Uterus (tissue), 4 donors: Measurements from ENCODE around the gene EML6. TPM values are rescaled to one million over a fixed set of nuclear protein-coding genes. Genes with fewer than 3 reads are reported as not detected.

Experiments used
- DNase-seq, 2 donors: peaks; one replicate each; pipeline ENCODE4 v3.0.0-alpha.2; 2019 to 2020
- H3K27ac ChIP-seq, 2 donors: fragments of 200-600 bp; sonication (generic); 1 replicate in 1 of 2; 2 replicates in 1 of 2; pipeline ENCODE4 v1.5.1; 2016 to 2018
- H3K27me3 ChIP-seq, 2 donors: fragments of 200-600 bp; sonication (generic); one replicate each; pipeline ENCODE4 v1.5.1; 2018 to 2019; ENCODE audit warnings: control low read depth in 1 of 2
- H3K36me3 ChIP-seq, 2 donors: fragments of 200-600 bp; sonication (generic); one replicate each; pipeline ENCODE4 v1.5.1; 2019; ENCODE audit warnings: control low read depth in 1 of 2
- H3K4me1 ChIP-seq, 2 donors: fragments of 200-600 bp; sonication (generic); one replicate each; pipeline ENCODE4 v1.5.1; 2018 to 2019; ENCODE audit warnings: control low read depth in 1 of 2
- H3K4me3 ChIP-seq, 2 donors: fragments of 200-600 bp; sonication (generic); 1 replicate in 1 of 2; 2 replicates in 1 of 2; pipeline ENCODE4 v1.5.1; 2018 to 2019; ENCODE audit warnings: mild to moderate bottlenecking in 1 of 2
- H3K9me3 ChIP-seq, 2 donors: fragments of 200-600 bp; sonication (generic); one replicate each; pipeline ENCODE4 v1.5.1; 2019; ENCODE audit warnings: control low read depth in 1 of 2
- CTCF ChIP-seq, 4 experiments: fragments of 200-600 bp in 2 of 4; fragments of 450-650 bp in 2 of 4; sonication (generic) in 2 of 4; IDR thresholded peaks; one replicate each; pipeline ENCODE4 v1.5.1; 2016 to 2019; ENCODE audit warnings: antibody characterized with exemption in 4 of 4, mild to moderate bottlenecking in 2 of 4, moderate library complexity in 1 of 4
- POLR2A ChIP-seq, 2 donors: fragments of 450-650 bp; IDR thresholded peaks; one replicate each; pipeline ENCODE4 v1.6.1; 2016; ENCODE audit warnings: antibody characterized with exemption in 2 of 2, mild to moderate bottlenecking in 1 of 2, moderate library complexity in 1 of 2
- intact Hi-C: fragments of 100-400 bp; cut with DNase I; formaldehyde crosslinking; loops from one replicate; pipeline ENCODE4 v1.15.1; 2023; ENCODE audit warnings: low total_unique reads
- total RNA-seq, 4 donors: library from RNA; depleted of rRNA in 3 of 4; stranded (reverse); fragments of >200 nt in 3 of 4; gene quantifications; one replicate each; pipeline versions ENCODE4 v1.1.0 to v1.2.4, GENCODE V29; 2014 to 2023
- donor health status: DM: yes; HTN: yes; CAD: no.

Gene EML6
- total RNA-seq, 4 donors from 2014 or later = 0.26 to 2.4 (median 1.5) TPM

GRCh38 chr2:54879032-54879431 is 155.6 kb downstream of the EML6 start:
- H3K27me3 ChIP-seq = no peaks in the 10 kb centered on the region
- H3K9me3 ChIP-seq = no peaks in the 10 kb centered on the region
- no peak overlapping the region for H3K27ac ChIP-seq
- TF ChIP-seq CTCF (IDR thresholded peaks at IDR 0.05) = no peak
- no peak for TF ChIP-seq POLR2A (IDR thresholded peaks at IDR 0.05)
- no peak overlapping the region for H3K4me3 ChIP-seq
- H3K4me1 ChIP-seq = no peaks in the 10 kb centered on the region
- H3K36me3 ChIP-seq = no peaks in the 10 kb centered on the region
- DNase-seq = no peak
- intact Hi-C loops = no loop called here

- no peak overlapping the region for H3K4me3 ChIP-seq
- no peaks in the 10 kb centered on the region for H3K4me1 ChIP-seq
- TF ChIP-seq POLR2A (IDR thresholded peaks at IDR 0.05) (no peak), CTCF (IDR thresholded peaks at IDR 0.05) (no peak)
- H3K36me3 ChIP-seq = no peaks in the 10 kb centered on the region
- intact Hi-C loops = no loop called here
- DNase-seq = no peak
- H3K9me3 ChIP-seq = no peaks in the 10 kb centered on the region
- H3K27me3 ChIP-seq = no peaks in the 10 kb centered on the region
- no peak overlapping the region for H3K27ac ChIP-seq
Measured at GRCh38 chr2:54879598-54880332, 156.3 kb downstream of the EML6 start.

GRCh38 chr2:54880428-54880827 is 157.0 kb downstream of the EML6 start:
- no peak for DNase-seq
- intact Hi-C loops = no loop called here
- no peaks in the 10 kb centered on the region for H3K27me3 ChIP-seq

GRCh38 chr2:54881759-54882158 is 158.3 kb downstream of the EML6 start:
- Histone ChIP-seq H3K9me3 (no peaks in the 10 kb centered on the region), H3K27ac (no peak overlapping the region), H3K4me3 (no peak overlapping the region), H3K27me3 (no peaks in the 10 kb centered on the region), H3K4me1 (no peaks in the 10 kb centered on the region), H3K36me3 (no peaks in the 10 kb centered on the region)
- no peak for DNase-seq
- no peak for TF ChIP-seq POLR2A (IDR thresholded peaks at IDR 0.05)
- TF ChIP-seq CTCF (IDR thresholded peaks at IDR 0.05) = no peak
- intact Hi-C loops = no loop called here

More at GRCh38 chr2:54880428-54880827, 157.0 kb downstream of the EML6 start:
- no peak for TF ChIP-seq POLR2A (IDR thresholded peaks at IDR 0.05)
- no peak for TF ChIP-seq CTCF (IDR thresholded peaks at IDR 0.05)
- Histone ChIP-seq H3K9me3 (no peaks in the 10 kb centered on the region), H3K4me1 (no peaks in the 10 kb centered on the region), H3K4me3 (no peak overlapping the region), H3K36me3 (no peaks in the 10 kb centered on the region), H3K27ac (no peak overlapping the region)

GRCh38 chr2:54885891-54886290 is 162.4 kb downstream of the EML6 start:
- Histone ChIP-seq H3K4me1 (no peaks in the 10 kb centered on the region), H3K36me3 (no peaks in the 10 kb centered on the region), H3K9me3 (no peaks in the 10 kb centered on the region), H3K4me3 (no peak overlapping the region), H3K27ac (no peak overlapping the region), H3K27me3 (no peaks in the 10 kb centered on the region)
- intact Hi-C loops = no loop called here
- TF ChIP-seq CTCF (IDR thresholded peaks at IDR 0.05) = no peak
- TF ChIP-seq POLR2A (IDR thresholded peaks at IDR 0.05) = no peak
- DNase-seq = no peak
